Mesothelial cell of epicardium (in vitro differentiated cells): Measurements from ENCODE around the gene GFER. TPM values are rescaled to one million over a fixed set of nuclear protein-coding genes. Genes with fewer than 3 reads are reported as not detected.

ENCODE experiments used
- DNase-seq, 2 experiments: peaks; one replicate each; pipeline ENCODE4 v3.0.0; 2021; ENCODE audit warnings: low spot score in 2 of 2; ENCODE audit not compliant: unreplicated experiment in 2 of 2
- H3K27ac Mint-ChIP-seq: 2 replicates; pipeline ENCODE4 v1.8.0; 2021; ENCODE audit warnings: mixed read lengths
- H3K27me3 Mint-ChIP-seq: 2 replicates; pipeline ENCODE4 v1.8.0; 2021; ENCODE audit warnings: low read depth, mixed read lengths
- H3K36me3 Mint-ChIP-seq: 2 replicates; pipeline ENCODE4 v1.8.0; 2021; ENCODE audit warnings: mixed read lengths
- H3K4me1 Mint-ChIP-seq: 2 replicates; pipeline ENCODE4 v1.8.0; 2021; ENCODE audit warnings: mixed read lengths
- H3K4me3 Mint-ChIP-seq: 2 replicates; pipeline ENCODE4 v1.8.0; 2021; ENCODE audit warnings: mild to moderate bottlenecking, moderate library complexity, mixed read lengths
- H3K9me3 Mint-ChIP-seq: 2 replicates; pipeline ENCODE4 v1.8.0; 2021; ENCODE audit warnings: mixed read lengths
- total RNA-seq: library from RNA; stranded (reverse); gene quantifications from 3 replicates; pipeline ENCODE4 v1.2.1, GENCODE V29; 2021
- TF ChIP-seq, protein P1 (sequence below): fragments of 200-600 bp; sonication (generic); IDR thresholded peaks from one replicate; pipeline ENCODE4 v1.5.0; 2021; ENCODE audit warnings: antibody characterized with exemption; ENCODE audit not compliant: unreplicated experiment

The GFER gene
- total RNA-seq, 1 donor from 2014 or later = 23.7 TPM

DNA sequence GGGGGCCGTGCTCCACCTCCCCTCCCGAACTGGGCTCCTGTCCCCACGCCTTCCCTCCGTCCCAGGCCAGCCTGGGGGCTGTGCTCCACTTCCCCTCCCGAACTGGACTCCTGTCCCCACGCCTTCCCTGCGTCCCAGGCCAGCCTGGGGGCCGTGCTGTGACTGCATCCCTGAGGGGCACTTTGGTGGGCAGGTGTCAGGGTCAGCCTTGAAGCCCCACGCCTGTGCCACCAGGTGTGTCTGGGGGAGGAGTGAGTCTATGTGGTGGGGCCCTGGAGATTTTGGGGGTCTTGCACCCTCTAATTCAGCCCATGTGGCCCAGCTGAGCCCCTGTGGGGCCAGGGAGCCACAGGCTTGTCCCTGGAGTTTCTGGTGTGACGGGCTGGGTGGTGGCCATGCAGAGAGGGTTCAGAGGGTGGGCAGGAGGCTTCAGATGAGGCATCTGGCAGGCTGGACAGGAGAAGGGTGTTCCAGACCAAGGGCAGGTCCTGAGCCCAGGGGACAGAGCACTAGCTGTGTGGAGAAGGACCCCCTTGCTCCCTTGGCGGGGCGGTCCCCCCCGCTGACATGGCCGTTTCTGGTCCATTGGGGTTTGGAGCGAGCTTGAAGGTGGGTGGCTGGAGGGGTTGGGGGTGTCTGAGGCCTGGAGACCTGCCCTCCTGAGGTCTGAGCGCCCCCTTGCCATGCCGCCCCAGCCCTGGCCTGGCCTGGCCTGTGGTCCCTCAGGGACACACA lies 50.9 kb downstream of the GFER start:
- H3K4me3 Mint-ChIP-seq = no peak overlapping the region
- H3K4me1 Mint-ChIP-seq = peaks cover 45% of the 10 kb centered on the region

DNA sequence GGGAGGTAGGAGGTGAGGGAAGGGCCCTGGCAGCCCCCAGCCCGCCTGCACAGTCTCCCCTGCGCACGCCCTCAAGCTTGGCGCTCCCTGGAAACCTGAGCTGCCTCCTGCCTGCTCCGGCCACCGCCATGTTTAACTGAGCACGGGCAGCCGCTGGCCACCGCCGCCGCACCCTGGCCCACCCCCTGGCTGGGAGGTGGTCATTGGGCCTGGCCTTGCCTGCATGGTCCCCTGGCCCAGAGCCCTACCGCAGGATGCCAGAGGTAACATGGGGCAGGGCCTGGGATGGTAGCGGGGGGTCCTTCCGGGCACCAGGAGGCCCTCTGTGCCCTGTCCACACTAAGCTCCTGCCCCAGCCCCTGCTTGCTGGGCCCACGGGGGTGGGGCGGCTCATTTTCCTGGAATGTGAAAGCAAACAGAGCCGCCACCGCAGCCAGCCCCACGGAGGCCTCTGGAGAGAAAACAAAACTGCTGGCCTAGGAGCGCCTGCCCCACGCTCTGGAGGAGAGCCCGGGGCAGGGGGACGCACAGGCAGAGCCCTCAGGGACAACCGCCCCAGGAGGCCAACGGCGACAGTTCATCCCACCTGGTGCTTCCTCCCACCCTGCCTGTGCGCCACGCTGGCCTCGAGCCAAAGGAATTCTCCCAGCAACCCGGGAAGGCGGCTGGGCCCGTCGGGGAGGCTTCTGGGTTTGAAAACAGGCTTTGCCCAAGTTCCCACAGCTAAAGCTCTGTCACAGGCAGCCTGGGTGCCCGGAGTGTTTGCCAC lies 51.6 kb downstream of the GFER start:
- Mint-ChIP-seq H3K27ac (peak overlapping the region; percentile 69), H3K9me3 (no peaks in the 10 kb centered on the region), H3K27me3 (no peaks in the 10 kb centered on the region), H3K4me1 (peaks cover 45% of the 10 kb centered on the region), H3K36me3 (no peaks in the 10 kb centered on the region), H3K4me3 (no peak overlapping the region)
- peak in 1 of 2 experiments; percentile 81 for DNase-seq
- TF ChIP-seq, protein P1, sequence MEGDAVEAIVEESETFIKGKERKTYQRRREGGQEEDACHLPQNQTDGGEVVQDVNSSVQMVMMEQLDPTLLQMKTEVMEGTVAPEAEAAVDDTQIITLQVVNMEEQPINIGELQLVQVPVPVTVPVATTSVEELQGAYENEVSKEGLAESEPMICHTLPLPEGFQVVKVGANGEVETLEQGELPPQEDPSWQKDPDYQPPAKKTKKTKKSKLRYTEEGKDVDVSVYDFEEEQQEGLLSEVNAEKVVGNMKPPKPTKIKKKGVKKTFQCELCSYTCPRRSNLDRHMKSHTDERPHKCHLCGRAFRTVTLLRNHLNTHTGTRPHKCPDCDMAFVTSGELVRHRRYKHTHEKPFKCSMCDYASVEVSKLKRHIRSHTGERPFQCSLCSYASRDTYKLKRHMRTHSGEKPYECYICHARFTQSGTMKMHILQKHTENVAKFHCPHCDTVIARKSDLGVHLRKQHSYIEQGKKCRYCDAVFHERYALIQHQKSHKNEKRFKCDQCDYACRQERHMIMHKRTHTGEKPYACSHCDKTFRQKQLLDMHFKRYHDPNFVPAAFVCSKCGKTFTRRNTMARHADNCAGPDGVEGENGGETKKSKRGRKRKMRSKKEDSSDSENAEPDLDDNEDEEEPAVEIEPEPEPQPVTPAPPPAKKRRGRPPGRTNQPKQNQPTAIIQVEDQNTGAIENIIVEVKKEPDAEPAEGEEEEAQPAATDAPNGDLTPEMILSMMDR = no peak

More for the DNA sequence above, 50.9 kb downstream of the GFER start:
- Mint-ChIP-seq H3K27me3 (no peaks in the 10 kb centered on the region), H3K36me3 (no peaks in the 10 kb centered on the region), H3K9me3 (no peaks in the 10 kb centered on the region), H3K27ac (peak overlapping the region; percentile 91)
- TF ChIP-seq, protein P1 = no peak
- DNase-seq = no peak

GRCh38 chr16:2036200-2036966 lies 52.4 kb downstream of the GFER start:
- TF ChIP-seq, protein P1 = no peak
- no peaks in the 10 kb centered on the region for H3K9me3 Mint-ChIP-seq
- H3K27me3 Mint-ChIP-seq = no peaks in the 10 kb centered on the region
- H3K4me3 Mint-ChIP-seq = no peak overlapping the region
- no peaks in the 10 kb centered on the region for H3K36me3 Mint-ChIP-seq
- H3K27ac Mint-ChIP-seq = peak overlapping the region; percentile 69
- peaks cover 45% of the 10 kb centered on the region for H3K4me1 Mint-ChIP-seq
- DNase-seq = no peak

DNA sequence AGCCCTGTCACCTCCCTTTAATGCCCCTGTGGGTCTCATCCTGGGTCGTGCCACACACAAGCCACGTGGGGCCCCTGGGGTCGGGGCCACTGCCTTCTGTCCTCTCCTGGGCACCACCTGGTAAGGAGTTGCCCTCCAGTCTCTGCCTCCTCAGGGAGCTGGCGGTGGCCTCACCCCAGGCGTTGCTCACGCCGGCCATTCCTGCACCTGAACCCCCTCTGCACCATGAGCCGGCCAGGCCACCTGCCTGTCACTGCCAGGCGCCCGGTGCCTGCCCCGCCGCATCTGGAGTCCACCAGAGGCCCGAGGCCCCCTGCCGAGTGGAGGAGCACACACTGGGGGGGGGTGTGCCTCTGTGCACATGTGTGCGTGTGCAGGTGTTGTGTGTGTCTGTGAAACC lies 53.1 kb downstream of the GFER start:
- TF ChIP-seq, protein P1 = no peak
- no peak for DNase-seq
- Mint-ChIP-seq H3K27me3 (no peaks in the 10 kb centered on the region), H3K4me3 (no peak overlapping the region), H3K36me3 (no peaks in the 10 kb centered on the region), H3K9me3 (no peaks in the 10 kb centered on the region), H3K27ac (no peak overlapping the region), H3K4me1 (peaks cover 45% of the 10 kb centered on the region)

Other genes starting within 250 kb of the GFER start
- 56.6 to 58.4 TPM (median 57.7 TPM) in 3 replicates for gene NME3, start 212.7 kb upstream of the GFER start, total RNA-seq
- 32.3 to 41.5 TPM (median 35.2 TPM) in 3 replicates for gene EME2, start 211.4 kb upstream of the GFER start, total RNA-seq
- 62.2 to 65.3 TPM (median 63.9 TPM) in 3 replicates for gene MRPS34, start 211.1 kb upstream of the GFER start, total RNA-seq
- gene SPSB3, start 201.6 kb upstream of the GFER start, total RNA-seq = 49.6 to 51.4 TPM (median 50.0 TPM) in 3 replicates
- 62.9 to 65.3 TPM (median 63.6 TPM) in 3 replicates for gene NUBP2, start 201.2 kb upstream of the GFER start, total RNA-seq
- 0.34 to 0.63 TPM (median 0.35 TPM) in 3 replicates for gene IGFALS, start 190.5 kb upstream of the GFER start, total RNA-seq
- gene HAGH, start 157.4 kb upstream of the GFER start, total RNA-seq = 27.8 to 29.8 TPM (median 29.7 TPM) in 3 replicates
- gene FAHD1, start 157.0 kb upstream of the GFER start, total RNA-seq = 21.3 to 24.1 TPM (median 23.1 TPM) in 3 replicates
- not detected in 3 replicates for gene MEIOB, start 112.0 kb upstream of the GFER start, total RNA-seq
- 0.22 to 0.36 TPM in 2 of 3 replicates, not detected in the other for gene HS3ST6, start 65.8 kb upstream of the GFER start, total RNA-seq
- 13.1 to 14.1 TPM (median 13.4 TPM) in 3 replicates for gene MSRB1, start 41.0 kb upstream of the GFER start, total RNA-seq
- gene RPL3L, start 29.5 kb upstream of the GFER start, total RNA-seq = 0.40 to 0.45 TPM in 2 of 3 replicates, not detected in the other
- 92.9 to 103 TPM (median 95.0 TPM) in 3 replicates for gene NDUFB10, start 24.7 kb upstream of the GFER start, total RNA-seq
- gene RPS2, start 19.4 kb upstream of the GFER start, total RNA-seq = 2,265 to 2,496 TPM (median 2,379 TPM) in 3 replicates
- gene RNF151, start 17.3 kb upstream of the GFER start, total RNA-seq = not detected in 3 replicates
- 35.5 to 40.6 TPM (median 37.2 TPM) in 3 replicates for gene TBL3, start 12.1 kb upstream of the GFER start, total RNA-seq
- gene NOXO1, start 2.7 kb upstream of the GFER start, total RNA-seq = 0.42 to 1.3 TPM (median 0.73 TPM) in 3 replicates
- gene SYNGR3, start 5.8 kb downstream of the GFER start, total RNA-seq = 0.49 to 1.3 TPM (median 1.0 TPM) in 3 replicates
- 50.6 to 52.7 TPM (median 52.7 TPM) in 3 replicates for gene ZNF598, start 25.6 kb downstream of the GFER start, total RNA-seq
- 14.0 to 16.1 TPM (median 15.4 TPM) in 3 replicates for gene NPW, start 35.6 kb downstream of the GFER start, total RNA-seq
- 48.1 to 55.1 TPM (median 51.3 TPM) in 3 replicates for gene NHERF2, start 42.7 kb downstream of the GFER start, total RNA-seq
- 27.6 to 31.1 TPM (median 29.7 TPM) in 3 replicates for gene NTHL1, start 63.6 kb downstream of the GFER start, total RNA-seq
- gene TSC2, start 63.8 kb downstream of the GFER start, total RNA-seq = 242 to 250 TPM (median 243 TPM) in 3 replicates
- 173 to 183 TPM (median 175 TPM) in 3 replicates for gene PKD1, start 151.7 kb downstream of the GFER start, total RNA-seq
- gene RAB26, start 164.4 kb downstream of the GFER start, total RNA-seq = 1.1 to 1.5 TPM (median 1.3 TPM) in 3 replicates
- gene TRAF7, start 171.6 kb downstream of the GFER start, total RNA-seq = 63.1 to 68.5 TPM (median 66.1 TPM) in 3 replicates
- 8.9 to 9.8 TPM (median 9.8 TPM) in 3 replicates for gene CASKIN1, start 212.4 kb downstream of the GFER start, total RNA-seq
- gene MLST8, start 221.3 kb downstream of the GFER start, total RNA-seq = 45.9 to 49.0 TPM (median 47.2 TPM) in 3 replicates
- gene BRICD5, start 226.7 kb downstream of the GFER start, total RNA-seq = 11.9 to 14.4 TPM (median 13.0 TPM) in 3 replicates
- 15.2 to 17.9 TPM (median 16.8 TPM) in 3 replicates for gene PGP, start 230.6 kb downstream of the GFER start, total RNA-seq
- 29.3 to 36.3 TPM (median 33.0 TPM) in 3 replicates for gene E4F1, start 239.4 kb downstream of the GFER start, total RNA-seq